ENCODE measurements around the gene CT45A8.
"Not testable (repeated sequence)": the region's sequence is repeated elsewhere in the genome, so short reads cannot be mapped to it uniquely, and the experiment has no call there.

CT45A8 gene

GRCh38 chrX:135854438-135854837 is at the start of gene CT45A8:
Gene CT45A8 (minus strand): TSS chrX:135854538. CDS start chrX:135850783, 3,755 bp downstream.
- in situ Hi-C loops (cut with HindIII; ENCODE audit: low sequenced_read_pairs): not testable (repeated sequence)

GRCh38 chrX:135893294-135893817 is 39.0 kb upstream of the CT45A8 start, which contains the start of the genes CT45A10 and SAGE1:
Gene CT45A10 (minus strand): TSS chrX:135893444. CDS start chrX:135885344, 8,100 bp downstream.
Gene SAGE1 (plus strand): TSS chrX:135893716. CDS start chrX:135896243, 2,527 bp downstream.
- in situ Hi-C loops (cut with HindIII; ENCODE audit: low sequenced_read_pairs): no loop called here

GRCh38 chrX:135892781-135893180 is 38.4 kb upstream of the CT45A8 start:
- in situ Hi-C loops (cut with HindIII; ENCODE audit: low sequenced_read_pairs): no loop called here

GRCh38 chrX:135890087-135890585 is 35.8 kb upstream of the CT45A8 start:
- in situ Hi-C loops (cut with HindIII; ENCODE audit: low sequenced_read_pairs): no loop called here

DNA sequence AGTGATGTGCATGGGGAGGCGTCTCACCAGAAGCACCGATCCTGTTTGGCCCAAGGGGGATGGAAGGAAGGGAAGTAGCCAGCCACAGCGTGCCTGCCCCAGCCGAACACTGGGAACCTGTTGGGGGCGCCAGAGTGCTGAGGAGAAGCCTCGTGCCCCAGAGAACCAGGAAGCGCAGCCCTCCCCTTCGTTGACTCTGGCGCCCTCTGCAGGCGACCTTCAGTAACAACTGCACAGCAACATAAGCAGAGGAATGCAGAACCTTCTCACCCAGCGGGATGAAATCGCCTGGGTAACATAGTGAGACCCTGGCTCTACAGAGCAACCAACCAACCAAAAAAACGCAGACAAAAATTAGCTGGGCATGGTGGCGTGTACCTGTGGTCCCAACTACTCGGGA is 34.6 kb upstream of the CT45A8 start:
- in situ Hi-C loops (cut with HindIII; ENCODE audit: low sequenced_read_pairs): not testable (repeated sequence)

DNA sequence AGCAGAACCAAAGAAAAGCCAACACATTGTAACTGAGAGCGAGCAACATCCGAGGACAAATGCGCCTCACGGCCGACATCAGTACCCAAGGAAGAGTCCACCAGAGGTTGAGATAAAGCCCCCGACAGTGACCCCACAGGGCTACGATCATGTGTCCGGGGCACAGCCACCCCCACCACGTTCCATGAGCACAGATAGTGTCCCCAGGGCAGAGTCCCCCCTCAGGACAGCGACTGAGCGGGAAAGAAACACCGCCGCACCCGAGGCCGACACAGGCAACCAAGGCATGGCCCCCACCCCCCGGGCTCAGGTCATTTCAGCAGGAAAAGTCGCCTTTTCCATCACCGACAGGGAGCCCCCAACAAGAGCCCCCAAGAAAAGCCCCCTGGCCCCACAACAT is 33.9 kb upstream of the CT45A8 start:
- in situ Hi-C loops (cut with HindIII; ENCODE audit: low sequenced_read_pairs): not testable (repeated sequence)

DNA sequence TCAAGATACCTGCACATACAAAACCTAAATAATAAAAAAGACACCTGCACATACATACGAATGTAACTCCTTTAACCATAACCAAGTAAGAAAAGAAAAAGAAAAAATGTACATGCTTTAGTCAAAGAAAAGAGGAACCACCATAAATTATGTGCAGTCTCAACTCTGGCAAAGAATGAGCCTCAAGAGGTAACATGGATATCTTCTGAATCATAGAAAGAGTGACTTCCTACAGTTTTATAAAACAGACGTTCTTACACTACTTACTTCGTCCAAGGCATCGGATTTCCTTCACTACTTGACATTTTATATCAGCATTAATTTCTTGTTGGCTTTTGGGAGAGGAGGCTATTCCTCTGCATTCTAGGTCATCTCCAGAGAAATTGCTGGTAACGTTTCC is 28.4 kb upstream of the CT45A8 start:
- in situ Hi-C loops (cut with HindIII; ENCODE audit: low sequenced_read_pairs): not testable (repeated sequence)

DNA sequence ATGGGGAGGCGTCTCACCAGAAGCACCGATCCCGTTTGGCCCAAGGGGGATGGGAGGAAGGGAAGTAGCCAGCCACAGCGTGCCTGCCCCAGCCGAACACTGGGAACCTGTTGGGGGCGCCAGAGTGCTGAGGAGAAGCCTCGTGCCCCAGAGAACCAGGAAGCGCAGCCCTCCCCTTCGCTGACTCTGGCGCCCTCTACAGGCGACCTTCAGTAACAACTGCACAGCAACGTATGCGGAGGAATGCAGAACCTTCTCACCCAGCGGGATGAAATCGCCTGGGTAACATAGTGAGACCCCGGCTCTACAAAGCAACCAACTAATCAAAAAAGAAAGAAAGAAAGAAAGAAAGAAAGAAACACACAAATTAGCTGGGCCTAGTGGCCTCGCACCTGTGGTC is 17.4 kb upstream of the CT45A8 start, which contains the start of gene CT45A9:
Gene CT45A9 (minus strand): TSS at position 101 of the 400 bp plus-strand sequence. CDS start 3,751 bp downstream, outside the sequence.
- in situ Hi-C loops (cut with HindIII; ENCODE audit: low sequenced_read_pairs): not testable (repeated sequence)

DNA sequence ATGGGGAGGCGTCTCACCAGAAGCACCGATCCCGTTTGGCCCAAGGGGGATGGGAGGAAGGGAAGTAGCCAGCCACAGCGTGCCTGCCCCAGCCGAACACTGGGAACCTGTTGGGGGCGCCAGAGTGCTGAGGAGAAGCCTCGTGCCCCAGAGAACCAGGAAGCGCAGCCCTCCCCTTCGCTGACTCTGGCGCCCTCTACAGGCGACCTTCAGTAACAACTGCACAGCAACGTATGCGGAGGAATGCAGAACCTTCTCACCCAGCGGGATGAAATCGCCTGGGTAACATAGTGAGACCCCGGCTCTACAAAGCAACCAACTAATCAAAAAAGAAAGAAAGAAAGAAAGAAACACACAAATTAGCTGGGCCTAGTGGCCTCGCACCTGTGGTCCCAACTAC is 17.2 kb downstream of the CT45A8 start, which contains the start of gene CT45A7:
Gene CT45A7 (minus strand): TSS at position 101 of the 400 bp plus-strand sequence. CDS start 3,747 bp downstream, outside the sequence.
- in situ Hi-C loops (cut with HindIII; ENCODE audit: low sequenced_read_pairs): not testable (repeated sequence)

GRCh38 chrX:135819912-135820311 is 34.4 kb downstream of the CT45A8 start, which contains the start of gene CT45A2:
Gene CT45A2 (minus strand): TSS chrX:135820012. CDS start chrX:135816265, 3,747 bp downstream.
- in situ Hi-C loops (cut with HindIII; ENCODE audit: low sequenced_read_pairs): not testable (repeated sequence)

GRCh38 chrX:135802687-135803086 is 51.7 kb downstream of the CT45A8 start, which contains the start of gene CT45A6:
Gene CT45A6 (minus strand): TSS chrX:135802787. CDS start chrX:135798993, 3,794 bp downstream.
- in situ Hi-C loops (cut with HindIII; ENCODE audit: low sequenced_read_pairs): not testable (repeated sequence)

Data from DLD1 (cell line).